ENCODE results near the gene SYT13.
"Not testable (repeated sequence)": the region's sequence is repeated elsewhere in the genome, so short reads cannot be mapped to it uniquely, and the experiment has no call there.

The SYT13 gene

DNA sequence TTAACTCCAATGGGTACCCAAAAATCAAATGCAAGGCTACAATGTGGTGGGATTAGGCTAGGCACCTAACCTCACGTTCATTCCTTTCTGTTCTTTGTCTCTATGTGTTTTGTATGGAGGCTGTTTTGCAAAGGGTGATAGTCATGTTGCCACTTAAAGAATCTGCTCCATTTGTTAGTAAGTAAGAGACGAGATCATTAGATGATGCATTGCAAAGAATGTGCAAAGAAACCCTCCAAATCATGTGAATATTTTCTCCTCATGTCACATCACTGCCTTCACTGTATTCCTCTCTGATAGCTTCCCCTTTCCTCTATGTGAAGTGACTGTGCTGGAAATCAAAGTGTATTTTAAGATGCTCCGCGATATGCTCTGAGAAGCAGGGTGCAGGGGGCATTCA lies 11.9 kb downstream of the SYT13 start:
- DNase-seq (ENCODE audit: low spot score) = no peak

DNA sequence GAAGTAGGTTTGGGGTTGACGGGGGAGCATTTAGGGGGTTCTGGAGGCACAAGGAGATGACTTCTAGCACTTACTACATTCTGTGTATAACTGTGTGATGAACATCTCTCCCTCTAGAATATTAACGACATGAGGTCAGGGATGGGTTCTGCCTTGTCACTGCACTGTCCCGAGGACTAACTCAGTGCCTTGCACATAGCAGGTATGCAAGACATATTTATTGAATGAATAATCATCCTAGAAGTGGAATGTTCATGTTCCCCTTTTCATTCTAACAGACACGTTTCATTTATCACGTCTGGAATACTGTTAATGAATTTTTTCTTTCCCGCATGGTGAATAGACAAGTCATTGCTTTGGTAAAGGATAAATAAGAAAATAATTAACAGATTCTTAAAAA lies 12.6 kb downstream of the SYT13 start:
- DNase-seq (ENCODE audit: low spot score) = no peak

DNA sequence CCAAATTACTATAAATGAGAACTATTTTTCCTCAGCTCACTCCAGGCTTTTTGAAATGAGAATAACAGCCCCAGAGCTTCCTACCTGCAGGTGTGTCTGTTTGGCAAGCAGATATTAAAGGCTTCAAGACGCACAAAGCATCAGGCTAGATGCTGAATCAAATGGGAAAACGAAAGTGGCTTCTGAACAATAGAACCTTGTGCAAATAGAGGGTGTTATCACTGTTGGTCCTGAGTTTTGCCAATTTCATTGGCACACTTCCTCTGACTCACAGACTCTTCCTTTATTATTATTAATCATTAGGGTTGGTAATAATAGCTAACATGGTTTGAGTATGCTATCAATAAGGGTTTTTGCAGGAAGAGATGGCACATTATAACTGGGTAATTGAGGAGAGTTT lies 13.4 kb downstream of the SYT13 start:
- no peak for DNase-seq (ENCODE audit: low spot score)

DNA sequence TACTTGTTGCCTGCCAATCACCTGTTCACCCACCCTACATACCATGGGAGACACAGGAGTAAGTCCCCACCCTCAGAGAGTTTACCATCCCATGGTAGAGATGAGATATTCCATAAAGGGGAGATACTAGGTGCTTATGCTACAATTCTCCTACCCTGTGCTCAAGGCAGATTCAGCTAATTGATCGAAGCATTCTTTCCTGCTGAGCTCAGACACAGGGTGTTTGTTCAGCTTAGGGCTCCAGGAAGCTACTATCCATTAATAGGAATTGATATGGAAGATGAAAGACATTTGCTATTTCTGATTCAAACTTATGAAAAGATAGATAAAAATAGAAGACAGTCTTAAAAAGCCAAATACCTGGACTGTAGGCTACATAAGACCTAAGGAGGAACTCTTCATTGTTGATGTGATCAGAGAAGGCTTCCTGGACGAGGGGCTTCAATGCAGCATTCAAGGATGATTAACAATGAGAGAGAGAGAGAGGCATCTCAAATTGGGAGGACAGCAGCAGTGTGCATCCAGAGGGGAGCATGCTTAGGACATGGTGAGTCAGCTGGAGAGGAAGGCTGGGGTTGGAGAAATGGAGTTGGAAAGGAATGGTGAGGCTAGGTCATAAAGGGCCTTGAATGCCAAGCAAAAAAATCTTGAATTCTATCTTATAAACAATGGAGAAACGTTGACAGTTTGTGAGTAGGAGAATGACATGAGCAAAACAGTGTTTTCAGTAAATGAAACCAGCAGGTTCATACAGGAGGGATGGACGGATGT lies 15.0 kb downstream of the SYT13 start:
- DNase-seq (ENCODE audit: low spot score) = no peak

DNA sequence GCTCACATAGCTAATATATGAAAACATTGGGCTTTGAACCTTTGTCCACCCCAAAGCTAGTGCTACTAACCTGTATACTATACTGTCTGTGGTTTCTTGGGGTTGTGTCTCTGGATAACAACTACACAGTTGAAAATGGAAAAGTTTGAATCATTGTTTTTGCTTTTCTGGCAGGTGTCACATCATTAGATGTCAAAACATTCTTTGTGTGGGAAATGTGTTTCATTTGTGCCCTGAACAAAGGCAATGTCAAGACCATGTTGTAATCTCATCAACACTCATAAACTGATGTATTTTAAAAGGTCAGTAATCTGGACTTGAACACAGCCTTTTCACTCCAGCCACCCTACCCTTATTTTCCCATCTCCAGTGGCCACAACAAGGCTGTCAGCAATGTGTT lies 16.5 kb downstream of the SYT13 start:
- DNase-seq (ENCODE audit: low spot score) = no peak

DNA sequence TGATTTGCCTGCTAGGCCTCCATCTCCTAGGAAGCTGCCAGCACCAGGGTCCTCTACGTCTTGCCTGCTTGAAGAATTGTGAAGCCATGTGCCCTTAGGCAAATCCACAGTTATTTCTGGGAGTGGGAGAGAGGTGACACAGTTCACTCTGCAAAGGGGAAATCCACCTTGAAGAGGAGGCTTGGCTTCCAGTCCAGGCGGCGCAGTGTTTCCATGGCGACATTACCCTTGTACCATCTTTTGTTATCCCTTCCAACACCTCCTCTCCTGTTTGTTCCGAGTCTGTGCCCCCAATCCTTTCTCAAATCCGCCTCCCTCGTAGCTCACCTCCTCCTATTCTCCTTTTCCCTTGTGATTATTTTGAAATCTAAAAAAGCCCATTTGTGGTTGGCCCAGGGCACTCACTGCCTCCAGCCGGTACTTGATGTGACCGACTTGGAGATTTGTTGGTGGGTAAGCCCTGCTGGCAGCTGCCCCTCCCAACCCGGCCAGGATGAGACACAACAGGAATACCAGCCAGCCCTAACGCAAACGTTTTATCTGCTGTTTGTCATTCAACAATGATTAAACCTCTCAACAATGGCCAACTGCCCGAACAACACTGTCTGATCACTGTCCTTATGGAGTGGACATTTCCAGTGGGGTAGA lies 18.4 kb downstream of the SYT13 start:
- DNase-seq (ENCODE audit: low spot score) = no peak

DNA sequence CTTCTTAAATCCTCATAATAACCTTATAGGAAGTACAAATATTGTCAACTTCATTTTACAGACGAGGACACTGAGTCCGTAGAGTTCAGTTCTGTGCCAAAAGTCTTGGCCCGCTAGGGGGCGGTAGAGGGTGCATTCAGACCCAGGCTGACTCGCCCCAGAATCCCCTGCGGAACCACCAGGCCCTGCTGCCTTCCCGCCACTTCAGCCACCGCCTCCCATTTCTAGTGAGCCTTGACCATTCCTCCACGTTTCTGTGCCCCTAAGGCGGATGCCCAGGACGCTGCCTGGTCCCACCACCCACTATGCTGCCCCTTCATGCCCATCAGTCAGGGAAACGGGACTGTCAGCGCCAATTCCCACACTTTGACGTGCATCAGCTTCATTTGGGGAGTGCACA lies 19.1 kb downstream of the SYT13 start:
- no peak for DNase-seq (ENCODE audit: low spot score)

DNA sequence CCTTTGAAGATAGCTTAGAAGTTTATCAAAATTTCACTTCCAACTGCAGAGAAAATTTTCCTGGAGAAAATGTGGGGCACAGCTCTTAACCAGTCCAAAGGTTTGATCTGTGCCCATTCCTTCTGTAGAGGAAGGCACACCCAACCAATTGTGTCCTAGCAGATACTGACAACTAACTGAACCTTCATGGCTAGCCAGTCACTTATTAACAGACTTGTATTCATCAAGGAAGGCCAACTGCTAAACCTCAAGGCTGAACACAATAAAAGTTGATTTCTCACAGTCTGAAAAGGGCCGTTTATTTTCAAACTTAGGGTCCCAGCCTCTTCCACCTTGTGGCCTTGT lies 19.5 kb downstream of the SYT13 start:
- DNase-seq (ENCODE audit: low spot score) = no peak

DNA sequence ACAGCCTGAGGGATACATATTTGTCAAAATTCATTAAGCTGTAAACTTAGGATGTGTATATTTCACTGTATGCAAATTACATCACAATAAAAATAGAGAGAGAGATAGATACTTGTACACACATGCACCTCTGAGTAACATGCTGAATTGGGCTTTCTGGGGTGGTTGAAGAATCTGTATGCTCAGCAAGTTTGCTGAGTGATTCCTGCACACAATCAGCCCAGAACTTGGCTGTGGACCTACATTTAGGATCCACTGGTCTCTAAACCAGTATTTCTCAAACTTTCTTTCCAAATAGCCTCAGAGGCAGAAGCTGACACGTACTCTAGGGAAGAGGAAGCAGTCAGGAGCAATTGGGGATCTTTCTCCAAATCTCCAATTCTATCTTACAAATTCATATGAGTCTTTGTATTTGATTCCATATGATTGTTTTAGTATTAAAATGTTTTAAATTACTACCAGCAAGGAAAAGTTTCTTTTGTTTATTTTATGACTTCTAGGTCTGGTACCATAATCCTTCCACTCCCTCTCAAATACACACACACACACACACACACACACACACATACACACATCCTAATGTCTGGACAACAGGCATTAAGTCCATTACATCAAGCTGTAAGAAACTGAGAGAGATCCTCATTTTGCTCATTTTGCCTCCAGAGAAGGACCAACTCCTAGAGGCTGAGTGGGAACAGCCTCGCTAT lies 20.0 kb downstream of the SYT13 start:
- DNase-seq (ENCODE audit: low spot score) = no peak

DNA sequence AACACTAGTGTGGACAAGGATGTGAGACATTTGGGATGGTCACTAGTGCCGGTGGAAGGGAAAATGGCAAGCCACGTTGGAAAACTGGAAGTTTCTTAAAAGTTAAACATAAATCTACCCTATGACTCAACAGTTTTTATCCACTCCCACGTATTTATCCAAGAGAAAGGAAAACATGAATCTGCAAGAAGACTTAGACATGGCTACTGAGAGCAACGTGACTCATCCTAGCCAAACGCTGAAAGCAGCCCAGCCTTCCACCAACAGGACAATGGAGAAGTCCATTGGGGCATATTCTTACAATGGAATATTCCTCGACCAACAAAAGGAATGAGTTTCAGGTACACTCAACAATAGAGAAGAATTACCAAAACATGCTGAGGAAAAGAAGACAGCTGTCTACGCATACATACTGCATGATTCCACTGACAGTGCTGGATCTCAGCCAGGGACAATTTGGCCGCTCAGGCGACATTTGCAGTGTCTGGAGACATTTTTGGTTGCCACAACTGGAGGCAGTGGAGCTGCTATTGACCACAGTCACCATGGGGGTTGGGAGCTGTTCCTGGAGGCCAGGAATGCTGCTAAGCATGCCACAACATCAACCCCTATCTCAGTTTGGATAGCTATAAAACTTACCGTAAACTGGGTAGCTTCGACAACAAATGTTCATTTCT lies 21.2 kb downstream of the SYT13 start:
- DNase-seq (ENCODE audit: low spot score) = no peak

DNA sequence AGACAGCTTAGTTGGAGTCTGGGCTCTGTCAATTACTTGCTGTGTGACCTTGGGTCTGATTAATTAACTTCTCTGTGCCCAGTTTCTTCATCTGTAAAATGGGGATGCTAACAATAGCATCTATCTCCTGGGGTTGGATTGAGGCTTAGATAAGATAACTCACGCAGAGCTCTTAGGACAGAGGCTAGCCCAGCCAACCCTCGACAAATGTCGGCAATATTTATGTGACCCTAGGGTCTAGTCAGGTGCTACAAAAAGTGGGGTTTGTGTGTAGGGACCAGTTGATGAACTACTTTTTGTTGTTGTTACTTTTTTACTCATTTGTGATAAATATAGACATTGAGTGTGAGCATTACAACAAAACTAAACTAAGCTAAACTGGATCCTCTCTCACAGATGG lies 22.4 kb downstream of the SYT13 start:
- DNase-seq (ENCODE audit: low spot score) = no peak

DNA sequence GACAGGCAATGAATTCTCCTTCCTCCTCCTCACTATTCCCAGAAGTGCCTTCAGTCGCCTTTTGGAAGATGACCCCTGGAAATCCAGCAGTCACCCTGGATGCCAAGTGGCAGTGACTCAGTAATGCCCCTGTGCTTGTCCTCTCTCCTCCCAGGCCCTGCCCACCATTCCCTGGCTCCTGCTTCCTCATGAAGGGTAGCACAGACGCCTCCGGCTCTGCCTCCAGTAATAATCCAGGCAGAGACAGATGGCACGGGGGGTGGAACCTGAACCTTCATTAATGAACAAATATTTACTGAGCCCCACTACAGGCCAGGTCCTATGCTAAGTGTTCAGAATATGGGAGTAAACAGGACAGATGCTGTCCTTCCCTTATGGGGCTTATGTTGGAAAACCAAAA lies 23.2 kb downstream of the SYT13 start:
- no peak for DNase-seq (ENCODE audit: low spot score)

DNA sequence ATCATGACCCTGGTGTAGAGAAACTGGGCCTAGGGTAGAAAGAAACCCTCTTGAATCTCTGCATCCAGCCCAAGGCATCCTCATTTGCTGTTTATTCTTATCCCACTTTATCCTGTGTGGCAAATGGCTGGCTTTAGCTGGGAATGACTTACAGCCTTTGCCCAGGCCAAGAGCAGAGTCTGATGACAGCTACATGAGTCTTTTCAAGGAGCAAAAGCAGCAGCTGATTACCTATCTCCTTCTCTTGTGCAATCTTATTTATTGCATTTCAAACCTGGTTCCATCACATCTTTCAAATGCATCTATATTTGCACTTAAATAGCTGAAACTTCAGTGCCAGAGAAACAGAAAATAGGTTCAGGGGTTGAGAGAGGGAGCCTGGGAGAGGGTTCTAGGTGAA lies 26.1 kb downstream of the SYT13 start:
- DNase-seq (ENCODE audit: low spot score) = no peak

DNA sequence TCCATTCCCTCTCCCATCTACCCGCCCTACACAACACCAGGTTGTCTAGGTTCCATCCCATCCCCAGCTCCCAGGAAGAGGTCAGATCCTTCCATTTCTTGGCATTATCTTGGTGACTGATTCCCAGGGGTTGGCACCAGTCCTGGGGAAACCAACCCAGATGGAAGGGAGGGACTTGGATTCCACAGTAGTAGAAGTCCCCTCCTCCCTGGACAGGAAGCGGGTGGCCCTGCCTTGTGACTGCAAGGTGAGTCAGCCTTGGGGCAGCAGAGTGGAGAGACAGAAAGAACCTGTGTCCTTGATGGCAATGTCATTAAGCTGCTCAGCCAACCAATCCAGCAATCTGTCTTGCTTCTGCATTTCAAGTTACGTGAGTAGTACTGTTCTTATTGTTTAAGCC lies 26.5 kb downstream of the SYT13 start:
- peak; percentile 14 for DNase-seq (ENCODE audit: low spot score)

DNA sequence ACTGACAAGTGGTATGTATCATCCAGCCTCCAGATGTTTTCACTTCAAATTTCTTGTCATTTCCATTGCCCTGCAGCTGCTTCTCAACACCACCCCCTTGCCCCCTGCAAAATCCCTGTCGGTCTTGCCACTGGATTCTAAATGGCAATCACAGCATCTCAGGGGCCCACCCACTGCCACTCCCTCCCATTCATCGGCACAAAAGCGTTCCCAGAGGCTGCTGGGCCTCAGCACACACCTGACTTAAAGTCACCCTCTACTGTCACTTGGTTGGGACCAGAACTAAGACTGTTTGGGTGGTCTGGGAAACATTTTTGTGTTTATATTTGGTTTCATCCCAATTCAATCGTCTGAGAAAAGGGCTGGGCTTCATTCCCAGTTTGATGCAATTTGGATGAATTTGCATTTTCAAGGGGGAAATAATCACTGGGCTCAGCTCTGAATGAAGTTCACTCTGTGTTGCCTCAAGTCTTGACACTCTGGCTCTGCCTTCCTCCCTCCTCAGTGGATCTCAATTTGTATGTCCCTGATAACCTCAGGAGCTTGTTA lies 27.1 kb downstream of the SYT13 start:
- DNase-seq (ENCODE audit: low spot score) = no peak

DNA sequence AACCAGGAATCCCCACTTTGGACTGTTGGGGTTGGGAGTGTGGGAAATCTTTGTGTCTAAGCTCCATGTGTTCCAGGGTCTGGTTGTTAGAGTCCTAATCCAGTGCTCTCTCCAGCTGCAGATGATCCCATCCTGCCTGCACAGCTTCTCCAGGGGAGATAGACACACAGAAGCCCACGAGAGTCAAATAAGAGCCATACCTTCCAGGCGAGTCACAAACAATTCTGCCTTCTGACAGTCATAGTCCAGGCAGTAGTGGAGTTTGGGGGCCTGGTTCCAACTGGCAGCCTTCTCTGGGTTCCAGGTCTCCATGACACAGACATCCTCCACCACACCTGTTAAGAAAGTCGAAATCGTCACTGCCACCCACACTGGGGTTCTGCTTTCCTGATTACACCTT lies 32.1 kb downstream of the SYT13 start:
- no peak for DNase-seq (ENCODE audit: low spot score)

DNA sequence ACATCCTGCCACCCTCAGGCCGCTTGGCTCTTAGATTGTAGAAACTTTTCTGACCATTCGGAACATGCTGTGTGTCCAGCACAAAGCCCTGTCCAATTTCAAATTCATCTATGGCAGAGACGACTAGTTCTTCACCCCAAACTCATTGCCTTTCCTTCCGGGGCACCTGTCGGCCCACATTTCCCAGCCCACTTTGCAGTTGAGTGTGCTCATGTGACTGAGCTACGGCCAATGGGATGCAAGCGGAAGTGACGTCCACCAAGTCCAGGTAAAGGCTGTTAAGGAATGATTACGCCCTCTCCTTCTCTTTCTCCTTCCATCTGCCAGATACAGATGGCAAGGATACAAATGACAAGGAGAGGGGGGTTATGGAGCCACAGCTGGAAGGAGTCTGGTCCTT lies 32.5 kb downstream of the SYT13 start:
- no peak for DNase-seq (ENCODE audit: low spot score)

DNA sequence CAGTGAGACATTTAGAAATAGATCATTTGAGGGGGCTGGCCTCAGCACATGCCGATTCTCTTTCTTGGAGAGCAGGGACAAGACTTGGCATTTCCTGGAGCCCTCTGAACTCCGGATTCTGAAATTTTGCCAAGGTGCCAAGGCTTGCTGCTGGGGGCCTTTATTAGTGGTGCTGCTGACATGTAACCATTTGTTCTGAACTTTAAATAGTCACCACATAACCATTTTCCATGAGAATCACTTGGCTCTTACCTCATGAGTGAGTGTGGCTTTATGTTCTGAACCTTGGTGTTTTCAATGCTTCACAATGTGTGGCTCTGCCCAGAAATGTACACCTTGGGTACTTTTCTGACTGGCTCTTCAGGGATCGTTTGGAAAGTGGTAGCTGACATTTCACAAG lies 33.3 kb downstream of the SYT13 start:
- no peak for DNase-seq (ENCODE audit: low spot score)

DNA sequence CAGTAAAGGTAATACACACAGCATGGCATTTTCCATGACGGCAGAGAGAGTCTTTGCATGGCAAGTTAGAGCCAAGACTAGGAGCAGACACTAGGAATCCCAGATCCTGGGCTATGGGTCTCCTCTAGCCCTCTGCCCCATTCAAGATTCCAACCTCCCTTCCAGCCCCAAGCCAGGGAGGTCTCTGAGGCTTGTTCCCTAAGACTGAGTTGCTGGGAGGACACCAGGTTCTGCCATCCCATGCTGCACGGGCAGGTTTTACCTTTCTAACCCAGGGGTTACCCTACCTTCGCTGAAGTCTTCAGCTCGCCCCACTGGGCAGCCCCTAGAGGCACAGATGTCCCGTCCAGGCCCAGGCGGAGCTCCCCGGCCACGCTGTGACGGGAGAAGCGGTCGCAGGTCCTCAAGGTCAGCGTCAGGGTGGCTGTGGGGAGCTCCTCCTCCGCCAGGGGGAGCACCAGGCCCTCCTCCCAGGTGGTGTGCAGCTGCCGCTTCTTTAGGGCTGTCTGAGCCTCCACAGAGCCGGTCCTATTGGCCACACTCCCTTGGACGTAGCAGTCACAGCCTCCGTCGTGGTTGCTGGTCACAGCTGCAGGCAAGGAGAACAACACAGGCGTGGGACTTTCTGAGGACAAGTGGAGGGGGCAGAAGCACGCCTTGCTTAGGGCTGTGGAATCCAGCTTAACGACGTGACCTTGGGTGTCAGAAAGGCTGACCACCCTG lies 33.8 kb downstream of the SYT13 start:
- no peak for DNase-seq (ENCODE audit: low spot score)

DNA sequence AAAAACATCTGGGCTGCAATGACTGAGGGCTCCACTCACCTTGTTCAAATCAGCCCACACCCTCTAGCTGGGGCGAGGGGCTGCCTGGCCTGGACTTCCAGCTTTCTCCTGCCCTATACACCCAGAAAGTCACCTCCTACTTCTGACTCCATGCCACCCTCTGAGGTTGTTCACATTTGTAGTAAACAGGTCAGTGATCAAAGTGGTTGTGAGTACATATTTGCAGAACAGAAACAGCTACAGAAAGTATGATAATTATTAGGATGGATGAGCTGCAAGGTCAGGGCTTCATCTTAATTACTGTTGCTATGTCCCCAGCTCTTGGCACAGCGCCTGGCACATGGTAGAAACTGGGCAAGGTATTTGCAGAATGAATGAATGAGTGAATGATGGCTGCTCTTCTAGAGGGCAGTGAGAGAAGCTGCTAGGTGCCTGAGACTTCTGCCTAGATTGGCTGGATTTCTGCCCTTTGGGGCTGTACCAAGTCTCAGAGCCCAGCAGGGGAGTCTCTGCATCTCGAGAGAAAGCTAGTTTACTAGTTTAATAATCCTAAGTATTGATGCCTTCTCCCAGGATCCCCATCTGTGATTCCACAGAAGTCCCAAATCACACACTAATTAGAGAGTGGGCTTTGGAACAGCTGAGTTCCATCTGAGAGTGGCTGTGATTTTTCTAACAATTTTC lies 36.0 kb downstream of the SYT13 start:
- DNase-seq (ENCODE audit: low spot score) = no peak

DNA sequence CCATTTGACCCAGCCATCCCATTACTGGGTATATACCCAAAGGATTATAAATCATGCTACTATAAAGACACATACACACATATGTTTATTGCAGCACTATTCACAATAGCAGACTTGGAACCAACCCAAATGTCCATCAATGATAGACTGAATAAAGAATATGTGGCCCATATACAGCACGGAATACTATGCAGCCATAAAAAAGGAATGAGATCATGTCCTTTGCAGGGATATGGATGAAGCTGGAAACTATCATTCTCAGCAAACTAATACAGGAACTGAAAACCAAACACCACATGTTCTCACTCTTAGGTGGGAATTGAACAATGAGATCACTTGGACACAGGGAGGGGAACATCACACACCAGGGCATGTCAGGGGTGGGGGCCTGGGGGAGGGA lies 36.8 kb downstream of the SYT13 start:
- not testable (repeated sequence) for DNase-seq (ENCODE audit: low spot score)
